ENCODE data around the gene SF3B6. TPM values are rescaled to one million over a fixed set of nuclear protein-coding genes. Genes with fewer than 3 reads are reported as not detected.

The SF3B6 gene
- total and polyA plus RNA-seq, 11 donors, result 37.4 to 121 (median 58.4) TPM

DNA sequence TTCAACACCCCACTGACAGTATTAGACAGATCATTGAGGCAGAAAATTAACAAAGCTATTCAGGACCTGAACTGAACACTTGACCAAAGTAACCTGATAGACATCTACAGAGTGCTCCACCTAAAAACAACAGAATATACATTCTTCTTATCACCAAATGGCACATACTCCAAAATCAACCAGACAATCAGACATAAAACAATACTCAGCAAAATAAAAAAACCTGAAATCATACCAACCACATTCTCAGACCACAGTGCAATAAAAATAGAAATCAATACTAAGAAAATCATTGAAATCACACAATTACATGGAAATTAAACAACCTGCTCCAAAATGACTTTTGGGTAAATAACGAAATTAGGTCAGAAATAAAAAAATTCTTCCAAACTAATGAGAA, 31.2 kb upstream of the SF3B6 start:
- Histone ChIP-seq H3K9me3 (peaks cover 0 to 15% (median 0%) of the 10 kb centered on the region in 12 donors), H3K4me1 (peaks cover 0 to 8% (median 0%) of the 10 kb centered on the region in 12 donors), H3K27ac (no peak overlapping the region), H3K4me3 (no peak overlapping the region), H3K27me3 (no peaks in the 10 kb centered on the region), H3K36me3 (peaks cover 0 to 7% (median 0%) of the 10 kb centered on the region in 9 donors)
- TF ChIP-seq, protein P1, sequence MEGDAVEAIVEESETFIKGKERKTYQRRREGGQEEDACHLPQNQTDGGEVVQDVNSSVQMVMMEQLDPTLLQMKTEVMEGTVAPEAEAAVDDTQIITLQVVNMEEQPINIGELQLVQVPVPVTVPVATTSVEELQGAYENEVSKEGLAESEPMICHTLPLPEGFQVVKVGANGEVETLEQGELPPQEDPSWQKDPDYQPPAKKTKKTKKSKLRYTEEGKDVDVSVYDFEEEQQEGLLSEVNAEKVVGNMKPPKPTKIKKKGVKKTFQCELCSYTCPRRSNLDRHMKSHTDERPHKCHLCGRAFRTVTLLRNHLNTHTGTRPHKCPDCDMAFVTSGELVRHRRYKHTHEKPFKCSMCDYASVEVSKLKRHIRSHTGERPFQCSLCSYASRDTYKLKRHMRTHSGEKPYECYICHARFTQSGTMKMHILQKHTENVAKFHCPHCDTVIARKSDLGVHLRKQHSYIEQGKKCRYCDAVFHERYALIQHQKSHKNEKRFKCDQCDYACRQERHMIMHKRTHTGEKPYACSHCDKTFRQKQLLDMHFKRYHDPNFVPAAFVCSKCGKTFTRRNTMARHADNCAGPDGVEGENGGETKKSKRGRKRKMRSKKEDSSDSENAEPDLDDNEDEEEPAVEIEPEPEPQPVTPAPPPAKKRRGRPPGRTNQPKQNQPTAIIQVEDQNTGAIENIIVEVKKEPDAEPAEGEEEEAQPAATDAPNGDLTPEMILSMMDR (IDR thresholded peaks at IDR 0.05), result no peak
- no peak for TF ChIP-seq POLR2A (IDR thresholded peaks at IDR 0.05)
- 44 to 100% (median 75%) methylated on average over 1 of the region's 1 CpG for WGBS, 4 donors
- intact Hi-C loops (cut with DNase I), result no loop called here
- DNase-seq (no peak), ATAC-seq (no peak)

DNA sequence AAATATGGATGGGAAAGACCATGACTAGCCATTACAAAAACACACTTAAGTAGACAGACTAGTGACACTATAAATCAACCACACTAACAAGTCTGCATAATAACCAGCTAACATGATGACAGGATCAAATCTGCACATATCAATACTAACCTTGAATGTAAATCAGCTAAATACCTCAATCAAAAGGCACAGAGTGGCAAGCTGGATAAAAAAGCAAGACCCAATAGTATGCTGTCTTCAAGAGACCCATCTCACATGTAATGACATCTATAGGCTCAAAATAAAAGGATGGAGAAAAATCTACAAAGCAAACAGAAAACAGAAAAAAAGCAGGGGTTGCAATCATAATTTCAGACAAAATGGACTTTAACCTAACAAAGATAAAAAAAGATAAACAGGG, 30.7 kb upstream of the SF3B6 start:
- ATAC-seq (no peak), DNase-seq (no peak)
- peaks cover 0 to 8% (median 0%) of the 10 kb centered on the region in 12 donors for H3K4me1 ChIP-seq
- no peak overlapping the region for H3K27ac ChIP-seq
- H3K27me3 ChIP-seq, result no peaks in the 10 kb centered on the region
- H3K36me3 ChIP-seq, result peaks cover 0 to 7% (median 0%) of the 10 kb centered on the region in 9 donors
- intact Hi-C loops (cut with DNase I), result no loop called here
- H3K9me3 ChIP-seq, result peaks cover 0 to 15% (median 0%) of the 10 kb centered on the region in 12 donors
- no peak overlapping the region for H3K4me3 ChIP-seq
- TF ChIP-seq POLR2A (IDR thresholded peaks at IDR 0.05), result no peak
- TF ChIP-seq, protein P1 (IDR thresholded peaks at IDR 0.05), result no peak

DNA sequence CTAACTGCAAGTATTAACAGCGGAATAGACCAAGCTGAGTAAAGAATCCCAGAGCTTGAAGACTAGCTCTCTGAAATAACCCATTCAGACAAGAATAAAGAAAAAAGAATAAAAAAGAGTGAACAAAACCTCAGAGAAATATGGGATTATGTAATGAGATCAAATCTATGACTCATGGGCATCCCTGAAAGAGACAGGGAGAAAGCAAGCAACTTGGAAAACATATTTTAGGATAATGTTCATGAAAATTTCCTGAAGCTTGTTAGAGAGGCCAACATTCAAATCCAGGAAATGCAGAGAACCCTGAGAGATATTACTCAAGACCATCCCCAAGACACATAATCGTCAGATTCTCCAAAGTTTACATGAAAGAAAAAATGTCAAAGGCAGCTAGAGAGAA, 29.7 kb upstream of the SF3B6 start:
- DNase-seq (no peak), ATAC-seq (no peak)
- peaks cover 0 to 7% (median 0%) of the 10 kb centered on the region in 9 donors for H3K36me3 ChIP-seq
- peaks cover 0 to 4% (median 0%) of the 10 kb centered on the region in 12 donors for H3K4me1 ChIP-seq
- H3K27me3 ChIP-seq, result no peaks in the 10 kb centered on the region
- no peak overlapping the region for H3K4me3 ChIP-seq
- no peak overlapping the region for H3K27ac ChIP-seq
- 22 to 48% (median 47%) methylated on average over 2 of the region's 2 CpGs for WGBS, 4 donors
- TF ChIP-seq POLR2A (IDR thresholded peaks at IDR 0.05), result no peak
- TF ChIP-seq, protein P1 (IDR thresholded peaks at IDR 0.05), result no peak
- intact Hi-C loops (cut with DNase I), result no loop called here
- peaks cover 0 to 15% (median 0%) of the 10 kb centered on the region in 12 donors for H3K9me3 ChIP-seq

DNA sequence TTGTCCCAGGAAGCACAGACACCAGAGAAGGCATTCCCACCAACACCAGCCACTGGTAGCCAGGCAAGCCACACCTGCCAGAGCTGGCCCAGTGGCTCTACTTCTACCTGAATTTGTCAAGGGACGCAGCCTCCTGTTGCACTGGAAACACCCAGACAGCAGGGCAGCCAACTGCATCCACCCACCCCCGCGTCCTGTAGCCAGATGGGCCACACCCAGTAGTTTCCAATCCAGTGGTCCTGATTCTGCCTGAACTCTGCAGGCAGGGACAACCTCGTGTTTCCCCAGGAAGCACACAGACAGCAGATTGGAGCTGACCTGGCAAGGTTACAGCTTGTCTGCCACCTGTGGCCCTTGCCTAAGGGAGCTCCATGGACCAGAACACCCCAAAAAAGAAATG, 28.8 kb upstream of the SF3B6 start:
- Histone ChIP-seq H3K36me3 (peaks cover 0 to 7% (median 0%) of the 10 kb centered on the region in 9 donors), H3K9me3 (peaks cover 0 to 19% (median 0%) of the 10 kb centered on the region in 12 donors), H3K4me3 (no peak overlapping the region), H3K27me3 (no peaks in the 10 kb centered on the region), H3K27ac (no peak overlapping the region), H3K4me1 (peaks cover 0 to 3% (median 0%) of the 10 kb centered on the region in 12 donors)
- intact Hi-C loops (cut with DNase I), result no loop called here
- TF ChIP-seq POLR2A (IDR thresholded peaks at IDR 0.05), result no peak
- TF ChIP-seq, protein P1 (IDR thresholded peaks at IDR 0.05), result no peak
- 50 to 61% (median 61%) methylated on average over 4 of the region's 4 CpGs for WGBS, 4 donors
- DNase-seq (no peak), ATAC-seq (peak in 1 of 4 donors; percentile 55)
